Measurements from ENCODE around the gene SRGAP2B. TPM values are rescaled to one million over a fixed set of nuclear protein-coding genes. Genes with fewer than 3 reads are reported as not detected.
"Not testable (repeated sequence)": the region's sequence is repeated elsewhere in the genome, so short reads cannot be mapped to it uniquely, and the experiment has no call there.

The SRGAP2B gene
- total RNA-seq (ENCODE audit: low replicate concordance), result 17.3 and 26.3 TPM in 2 replicates
- long read RNA-seq, partial matches to known transcripts, result 0 of 4 reads
- long read RNA-seq, other reads (novel, unspliced or antisense), result 4 of 4 reads

DNA sequence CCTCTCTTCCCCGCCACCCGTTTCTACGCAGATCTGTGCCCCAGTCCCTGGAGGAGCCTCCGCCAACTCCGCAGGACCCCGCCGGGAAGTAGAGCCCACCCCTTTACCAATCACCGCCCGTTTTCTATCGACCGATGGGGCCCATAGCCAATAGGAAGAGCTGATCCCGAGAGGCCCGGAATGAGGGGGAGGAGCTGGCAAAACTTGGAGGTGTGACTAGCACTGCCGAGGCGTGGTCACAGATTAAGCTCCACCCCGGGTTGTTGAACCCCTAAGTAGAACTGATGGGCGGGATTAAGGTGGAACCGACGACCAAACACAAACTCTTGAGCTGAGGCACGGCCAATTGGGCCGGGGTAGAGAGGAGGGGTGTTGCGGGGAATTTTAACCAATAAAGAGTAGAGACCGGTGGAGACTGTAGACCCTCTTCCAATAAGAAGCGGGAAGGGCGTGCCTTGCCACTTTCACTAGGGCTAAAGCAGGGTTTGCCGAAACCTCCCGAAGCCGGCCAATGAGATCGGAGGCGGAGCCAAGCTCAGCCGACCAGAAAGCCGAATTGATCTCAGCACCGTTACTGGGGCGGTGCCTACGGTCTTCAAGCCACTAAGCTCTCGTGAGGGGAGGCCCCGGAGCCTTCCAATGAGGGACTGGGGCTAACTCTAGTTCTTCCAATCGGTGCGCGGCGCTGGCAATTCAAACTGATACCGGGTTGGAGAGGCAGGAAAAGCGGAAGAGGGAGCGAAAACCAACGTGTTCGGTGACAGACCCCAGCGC is at the start of gene SRGAP2B, which contains the start of gene FAM72D:
TSS of gene SRGAP2B (minus strand) at position 45 of the 774 bp plus-strand sequence. CDS start 2,427 bp downstream, outside the sequence.
TSS of gene FAM72D (plus strand) at position 691 of the 774 bp plus-strand sequence. CDS start 874 bp downstream, outside the sequence.
- H3K4me3 Mint-ChIP-seq, result peak within 1 kb of the TSS; percentile 69
- H3K27me3 Mint-ChIP-seq; H3K27ac Mint-ChIP-seq; H3K36me3 Mint-ChIP-seq; H3K4me1 Mint-ChIP-seq (ENCODE audit: unreplicated experiment); DNase-seq (ENCODE audit: extremely low spot score, unreplicated experiment); H3K9me3 Mint-ChIP-seq: not testable (repeated sequence)

DNA sequence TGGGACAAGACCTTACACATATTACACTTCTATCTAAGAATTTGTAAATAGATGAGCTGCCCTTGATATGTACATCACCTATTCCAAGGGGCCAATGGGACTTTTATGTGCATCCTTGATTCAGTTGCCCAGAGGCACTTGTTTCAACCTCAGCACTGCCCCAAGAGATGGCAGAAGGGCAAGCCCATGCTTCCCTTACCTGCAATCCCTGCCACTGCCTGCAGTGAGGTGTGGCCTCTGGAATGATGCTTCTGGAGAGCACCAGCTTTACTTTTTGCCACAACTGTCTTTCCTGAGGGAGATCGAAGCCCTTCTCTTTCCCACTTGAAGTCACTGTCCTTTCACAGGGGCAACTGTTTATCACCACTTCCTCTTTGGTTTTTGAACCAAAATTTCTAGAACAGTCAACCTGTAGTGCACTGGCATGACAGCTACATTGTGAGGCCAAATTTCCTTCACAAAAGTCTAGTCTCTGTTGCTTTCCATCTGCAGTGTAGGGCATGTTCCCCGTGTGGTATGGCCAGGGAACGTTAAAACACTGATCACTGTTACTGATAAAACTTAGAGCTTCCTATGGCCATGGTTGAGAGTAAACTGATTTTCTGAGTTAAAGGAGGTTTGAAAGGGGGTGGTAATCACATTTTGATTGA is 49.3 kb upstream of the SRGAP2B start:
- H3K27ac Mint-ChIP-seq; H3K27me3 Mint-ChIP-seq; H3K36me3 Mint-ChIP-seq; H3K4me3 Mint-ChIP-seq; H3K9me3 Mint-ChIP-seq; H3K4me1 Mint-ChIP-seq (ENCODE audit: unreplicated experiment); DNase-seq (ENCODE audit: extremely low spot score, unreplicated experiment): not testable (repeated sequence)

DNA sequence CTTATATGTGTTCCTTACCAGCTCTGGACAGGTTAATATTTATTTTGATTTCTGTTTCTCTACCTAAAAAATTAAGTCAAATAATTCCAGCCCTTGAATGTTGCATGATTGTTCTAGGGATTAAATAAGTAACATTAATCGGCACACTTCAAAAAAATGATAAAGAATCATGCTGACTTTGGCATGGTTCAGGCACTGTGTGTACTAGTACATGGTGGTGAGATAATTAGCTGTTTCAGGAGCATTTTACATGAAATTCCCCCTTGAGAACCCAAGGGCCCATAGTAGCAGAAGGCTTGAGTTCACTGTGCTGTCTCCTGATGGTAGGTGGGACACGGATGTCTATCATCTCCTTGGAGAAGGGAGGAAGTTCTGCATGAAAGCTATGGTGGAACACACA is 45.4 kb upstream of the SRGAP2B start:
- not testable (repeated sequence) for H3K27ac Mint-ChIP-seq; H3K36me3 Mint-ChIP-seq; H3K27me3 Mint-ChIP-seq; H3K9me3 Mint-ChIP-seq; H3K4me1 Mint-ChIP-seq (ENCODE audit: unreplicated experiment); DNase-seq (ENCODE audit: extremely low spot score, unreplicated experiment); H3K4me3 Mint-ChIP-seq

DNA sequence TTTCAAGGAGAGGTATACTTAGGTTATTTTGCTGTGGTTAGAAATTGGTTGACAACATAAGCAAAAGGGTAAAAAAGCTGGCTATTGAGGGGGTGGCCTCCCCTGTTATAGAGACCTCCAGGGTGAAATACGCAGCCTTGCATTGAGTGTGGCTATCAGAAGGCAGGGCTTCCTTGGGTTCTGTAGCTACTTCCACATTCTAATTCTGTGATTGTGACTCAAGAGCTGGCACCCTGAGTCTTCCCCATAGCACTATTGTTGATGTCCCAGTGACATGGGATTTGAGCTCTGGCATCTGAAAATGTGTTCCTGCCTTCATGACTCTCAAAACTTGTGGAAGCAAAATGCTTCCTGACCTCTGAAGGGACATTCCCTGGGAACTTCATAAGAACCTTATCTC is 39.3 kb upstream of the SRGAP2B start:
- H3K4me1 Mint-ChIP-seq (ENCODE audit: unreplicated experiment); H3K9me3 Mint-ChIP-seq; H3K4me3 Mint-ChIP-seq; DNase-seq (ENCODE audit: extremely low spot score, unreplicated experiment); H3K27ac Mint-ChIP-seq; H3K36me3 Mint-ChIP-seq; H3K27me3 Mint-ChIP-seq: not testable (repeated sequence)

DNA sequence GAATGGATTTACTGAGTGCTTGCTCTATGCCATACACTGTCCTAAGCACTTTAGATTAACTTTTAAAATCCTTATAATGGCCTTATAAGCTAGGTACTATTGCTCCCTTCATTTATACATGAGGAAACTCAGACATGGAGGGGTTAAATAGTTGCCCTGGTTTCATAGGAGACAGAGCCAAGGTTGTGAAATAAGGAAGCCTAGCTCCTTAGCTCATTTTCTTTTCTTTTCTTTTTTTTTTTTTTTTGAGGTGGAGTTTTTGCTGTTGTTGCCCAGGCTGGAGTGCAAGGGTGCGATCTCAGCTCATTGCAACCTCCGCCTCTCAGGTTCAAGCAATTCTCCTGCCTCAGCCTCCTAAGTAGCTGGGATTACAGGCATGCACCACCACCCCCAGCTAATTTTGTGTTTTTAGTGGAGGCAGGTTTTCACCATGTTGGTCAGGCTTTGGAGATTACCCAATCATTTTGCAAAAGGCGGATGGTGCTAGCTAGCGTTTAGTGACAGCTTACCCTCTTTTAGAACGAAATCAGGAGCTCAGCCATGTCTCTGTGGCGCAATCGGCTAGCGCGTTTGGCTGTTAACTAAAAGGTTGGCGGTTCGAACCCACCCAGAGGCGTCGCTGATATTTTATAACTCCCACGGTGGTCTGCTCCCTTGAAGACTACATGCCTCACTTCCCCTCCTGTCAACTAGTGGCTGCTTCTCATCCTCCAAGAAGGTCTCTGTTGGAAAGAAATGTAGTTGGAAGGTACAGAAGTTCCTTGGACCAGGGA is 33.8 kb upstream of the SRGAP2B start:
- not testable (repeated sequence) for H3K4me3 Mint-ChIP-seq; H3K27me3 Mint-ChIP-seq; H3K9me3 Mint-ChIP-seq; H3K36me3 Mint-ChIP-seq; H3K27ac Mint-ChIP-seq; H3K4me1 Mint-ChIP-seq (ENCODE audit: unreplicated experiment); DNase-seq (ENCODE audit: extremely low spot score, unreplicated experiment)

DNA sequence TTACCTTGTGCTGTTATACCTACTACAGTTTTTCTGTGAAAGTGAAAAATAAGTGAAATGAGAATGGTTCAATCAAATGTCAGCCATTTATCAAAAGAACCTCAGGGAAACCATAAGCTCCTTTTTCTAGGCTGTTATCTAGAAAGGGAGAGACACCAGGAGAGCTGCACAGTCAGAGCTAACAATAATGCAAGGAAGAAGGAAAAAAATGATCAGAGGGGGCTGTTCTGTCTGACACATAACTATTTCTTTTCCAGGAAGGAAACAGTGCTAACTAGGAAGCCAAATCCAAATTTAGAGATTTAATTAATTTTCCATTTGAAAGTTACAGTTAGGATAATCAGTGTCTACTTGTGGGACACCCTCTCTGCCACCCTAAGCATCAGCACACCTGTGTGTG is 32.0 kb upstream of the SRGAP2B start:
- not testable (repeated sequence) for H3K9me3 Mint-ChIP-seq; H3K27ac Mint-ChIP-seq; H3K4me1 Mint-ChIP-seq (ENCODE audit: unreplicated experiment); H3K36me3 Mint-ChIP-seq; H3K27me3 Mint-ChIP-seq; H3K4me3 Mint-ChIP-seq; DNase-seq (ENCODE audit: extremely low spot score, unreplicated experiment)

DNA sequence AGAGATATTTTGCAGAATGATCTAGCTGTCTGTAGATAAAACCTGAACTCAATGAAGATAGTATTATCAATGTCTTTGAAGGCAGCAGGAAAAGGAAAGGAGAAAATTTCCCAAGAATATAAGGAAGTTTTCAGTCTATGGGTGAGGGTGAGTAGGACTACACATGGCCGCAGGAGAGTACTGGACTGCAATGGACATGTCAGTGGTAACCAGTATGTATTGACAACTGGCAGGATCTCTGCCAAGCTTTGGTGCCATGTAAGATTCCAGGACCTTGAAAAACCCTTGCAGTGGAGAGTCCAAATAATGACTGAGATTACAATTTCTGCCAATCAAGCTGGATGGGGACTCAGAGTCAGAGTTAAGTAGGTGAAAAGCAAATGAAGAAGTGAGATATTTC is 30.0 kb upstream of the SRGAP2B start:
- H3K36me3 Mint-ChIP-seq; DNase-seq (ENCODE audit: extremely low spot score, unreplicated experiment); H3K27me3 Mint-ChIP-seq; H3K9me3 Mint-ChIP-seq; H3K4me1 Mint-ChIP-seq (ENCODE audit: unreplicated experiment); H3K4me3 Mint-ChIP-seq; H3K27ac Mint-ChIP-seq: not testable (repeated sequence)

DNA sequence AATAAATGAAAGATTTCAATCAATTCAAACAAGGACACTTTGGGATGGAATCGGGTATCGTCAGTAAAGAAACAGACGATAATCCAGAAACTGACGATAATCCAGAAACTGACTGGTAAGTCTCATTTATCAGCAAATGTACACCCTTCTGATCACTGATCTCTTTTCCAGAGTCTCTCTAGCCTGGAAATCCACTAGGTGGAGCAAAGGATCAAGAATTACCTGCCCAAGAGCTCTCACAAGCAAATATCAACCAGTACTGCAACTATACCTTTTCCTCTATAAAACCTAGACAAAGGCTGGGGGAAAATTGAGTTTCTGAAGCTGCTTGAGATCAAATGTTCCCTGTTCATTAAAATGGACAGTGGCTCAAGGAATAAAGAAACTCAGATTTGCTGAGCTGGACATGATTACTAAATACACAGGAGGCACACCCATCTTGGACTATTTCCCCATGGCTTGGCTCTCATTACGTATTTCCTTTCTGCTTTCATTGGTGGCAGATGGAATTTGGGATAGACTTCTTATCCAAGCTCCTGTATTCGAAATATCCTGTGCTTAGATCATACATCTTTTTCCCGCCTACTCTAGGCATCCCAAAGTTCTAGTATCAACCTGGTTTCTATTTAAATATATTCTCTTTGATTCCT is 29.0 kb upstream of the SRGAP2B start:
- not testable (repeated sequence) for H3K36me3 Mint-ChIP-seq; H3K9me3 Mint-ChIP-seq; H3K4me1 Mint-ChIP-seq (ENCODE audit: unreplicated experiment); H3K4me3 Mint-ChIP-seq; H3K27me3 Mint-ChIP-seq; H3K27ac Mint-ChIP-seq; DNase-seq (ENCODE audit: extremely low spot score, unreplicated experiment)

DNA sequence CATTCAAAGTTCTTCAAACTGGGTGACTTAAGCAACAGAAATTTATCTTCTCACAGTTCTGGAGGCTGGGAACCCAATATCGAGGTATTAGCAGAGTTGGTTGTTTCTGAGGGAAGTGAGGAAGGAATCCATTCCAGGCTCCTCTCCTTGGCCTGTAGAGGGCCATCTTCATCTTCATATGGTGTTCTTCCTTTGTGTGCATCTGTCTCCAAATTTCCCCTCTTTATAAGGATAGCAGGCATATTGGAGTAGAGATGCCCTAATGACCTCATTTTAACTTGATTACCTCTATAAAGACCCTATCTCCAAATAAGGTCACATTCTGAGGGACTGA is 27.9 kb upstream of the SRGAP2B start:
- H3K9me3 Mint-ChIP-seq; H3K4me3 Mint-ChIP-seq; H3K27ac Mint-ChIP-seq; H3K4me1 Mint-ChIP-seq (ENCODE audit: unreplicated experiment); H3K36me3 Mint-ChIP-seq; DNase-seq (ENCODE audit: extremely low spot score, unreplicated experiment); H3K27me3 Mint-ChIP-seq: not testable (repeated sequence)

DNA sequence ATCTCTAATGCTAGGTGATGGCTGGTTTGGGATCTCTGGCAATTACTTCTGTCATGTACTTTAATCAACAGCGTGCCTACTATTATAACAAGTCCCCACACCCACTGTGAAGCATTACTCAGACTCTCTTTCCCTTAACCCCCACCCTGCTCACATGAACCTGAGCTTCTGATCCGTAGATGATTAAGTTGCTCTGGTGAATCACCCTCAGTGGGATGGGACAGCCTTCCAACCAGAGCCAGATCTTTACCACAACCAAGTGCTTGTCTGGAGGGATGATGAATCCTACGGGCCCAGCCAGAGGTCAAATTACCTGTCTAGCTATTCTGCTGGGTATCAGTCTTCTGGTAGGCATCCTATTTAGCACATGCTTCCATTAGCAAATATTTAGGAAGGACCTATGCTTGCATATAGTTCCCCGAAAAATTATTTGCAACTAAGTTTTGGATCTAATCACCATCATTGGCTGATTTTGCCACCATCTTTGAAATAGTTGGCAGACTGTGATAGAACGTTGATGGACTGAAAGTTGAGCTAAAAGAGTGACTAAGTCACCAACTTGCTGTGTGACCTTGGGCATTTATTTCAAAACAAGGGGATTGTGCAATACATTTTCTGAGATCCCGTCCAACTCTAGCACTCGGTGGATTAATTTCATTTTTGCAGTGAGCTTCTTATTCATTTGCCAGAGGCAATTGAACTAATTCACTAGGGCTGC is 27.4 kb upstream of the SRGAP2B start:
- H3K27me3 Mint-ChIP-seq; H3K27ac Mint-ChIP-seq; DNase-seq (ENCODE audit: extremely low spot score, unreplicated experiment); H3K36me3 Mint-ChIP-seq; H3K4me1 Mint-ChIP-seq (ENCODE audit: unreplicated experiment); H3K9me3 Mint-ChIP-seq; H3K4me3 Mint-ChIP-seq: not testable (repeated sequence)

DNA sequence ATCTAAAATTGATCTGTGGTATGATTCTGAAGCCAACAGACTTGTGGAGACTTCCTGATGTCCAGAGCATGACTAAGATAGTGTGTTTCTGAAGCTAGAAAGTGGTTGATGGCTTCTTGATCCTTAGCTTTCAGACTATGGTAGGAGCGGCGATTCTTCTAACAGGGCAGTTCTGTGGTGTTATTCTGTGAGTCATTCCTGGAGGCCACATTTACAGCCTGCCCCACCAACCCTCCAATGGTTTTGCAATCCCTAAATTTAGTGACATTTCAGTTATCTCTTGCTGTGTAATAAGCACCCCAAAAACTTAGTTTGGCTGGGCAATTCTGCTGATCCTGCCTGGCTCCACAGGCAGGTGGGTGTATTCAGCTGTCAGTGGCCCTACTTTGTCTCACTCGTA is 24.7 kb upstream of the SRGAP2B start:
- not testable (repeated sequence) for H3K4me3 Mint-ChIP-seq; H3K27me3 Mint-ChIP-seq; H3K4me1 Mint-ChIP-seq (ENCODE audit: unreplicated experiment); H3K36me3 Mint-ChIP-seq; H3K27ac Mint-ChIP-seq; DNase-seq (ENCODE audit: extremely low spot score, unreplicated experiment); H3K9me3 Mint-ChIP-seq

DNA sequence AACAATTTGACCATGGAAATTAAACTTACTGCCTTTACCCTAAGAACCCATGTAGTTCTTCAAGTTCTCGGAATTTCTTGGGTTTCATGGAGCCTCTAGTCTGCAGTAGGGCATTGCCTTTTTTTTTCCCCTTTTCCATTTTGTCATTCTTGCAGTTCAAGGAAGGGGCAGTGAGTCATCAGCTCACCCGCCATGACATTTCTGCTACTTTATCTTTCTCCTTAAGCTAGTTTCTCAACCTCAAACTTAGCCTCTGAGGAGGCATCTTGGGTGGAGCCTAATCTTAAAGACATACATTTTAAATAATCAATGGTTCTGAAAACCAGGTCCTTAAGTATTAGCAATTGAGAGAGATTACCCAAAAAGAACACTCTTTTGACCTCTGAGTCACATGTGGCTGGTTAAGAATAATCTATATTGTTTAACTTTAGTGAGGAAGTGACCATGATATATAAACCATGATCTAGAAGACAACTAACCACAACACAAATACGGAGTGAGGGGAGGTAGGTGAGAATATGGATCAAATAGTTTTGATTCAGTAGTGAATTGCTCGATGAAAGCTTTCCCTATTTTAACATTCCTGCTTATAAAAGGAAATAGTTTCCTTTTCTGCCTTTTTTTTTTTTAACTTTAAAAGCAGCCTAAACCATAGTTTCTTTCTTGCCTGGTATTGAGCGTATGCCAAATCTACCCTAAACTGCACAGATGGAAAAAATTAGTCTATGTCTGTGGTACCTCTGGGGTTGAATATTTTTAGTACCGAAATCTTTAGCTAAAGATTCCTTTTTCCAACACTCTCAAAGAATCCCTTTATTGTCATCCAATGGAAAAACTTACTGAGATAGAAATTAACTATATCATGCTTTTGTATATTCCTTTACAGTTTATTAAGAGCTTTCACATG is 20.7 kb upstream of the SRGAP2B start:
- H3K36me3 Mint-ChIP-seq; H3K27me3 Mint-ChIP-seq; H3K4me1 Mint-ChIP-seq (ENCODE audit: unreplicated experiment); H3K27ac Mint-ChIP-seq; H3K4me3 Mint-ChIP-seq; H3K9me3 Mint-ChIP-seq; DNase-seq (ENCODE audit: extremely low spot score, unreplicated experiment): not testable (repeated sequence)
